Ascending aorta (tissue), 2 donors: Measurements from ENCODE around the gene SLIT3. TPM values are rescaled to one million over a fixed set of nuclear protein-coding genes. Genes with fewer than 3 reads are reported as not detected.
A peak's percentile ranks its signal among the peaks of the same experiment; 100 is the strongest.

Source experiments
- DNase-seq, 2 donors: peaks; one replicate each; pipeline ENCODE4 v3.0.0-alpha.2; 2019; ENCODE audit warnings: low spot score in 2 of 2
- H3K27ac ChIP-seq, 2 donors: fragments of 200-600 bp; sonication (generic); one replicate each; pipeline ENCODE4 v1.5.1; 2016 to 2017; ENCODE audit warnings: mild to moderate bottlenecking in 1 of 2
- H3K27me3 ChIP-seq: fragments of 200-600 bp; sonication (generic); one replicate; pipeline ENCODE4 v1.5.1; 2017
- H3K36me3 ChIP-seq, 2 donors: fragments of 200-600 bp; sonication (generic); one replicate each; pipeline ENCODE4 v1.5.1; 2016
- H3K4me1 ChIP-seq, 2 donors: fragments of 200-600 bp; sonication (generic); one replicate each; pipeline ENCODE4 v1.5.1; 2016 to 2017; ENCODE audit warnings: mild to moderate bottlenecking in 1 of 2
- H3K4me3 ChIP-seq, 2 donors: fragments of 200-600 bp; sonication (generic); one replicate each; pipeline ENCODE4 v1.5.1; 2016 to 2017; ENCODE audit warnings: mild to moderate bottlenecking in 1 of 2
- H3K9me3 ChIP-seq, 2 donors: fragments of 200-600 bp; sonication (generic); one replicate each; pipeline ENCODE4 v1.5.1; 2016
- intact Hi-C: fragments of 100-400 bp; cut with DNase I; formaldehyde crosslinking; loops from one replicate; pipeline ENCODE4 v1.15.1; 2023
- total RNA-seq: library from RNA; depleted of rRNA; stranded (reverse); fragments of >200 nt; gene quantifications from one replicate; pipeline ENCODE4 v1.1.0, GENCODE V29; 2016
- TF ChIP-seq, protein P1 (sequence below), 3 experiments: fragments of 200-600 bp in 2 of 3; fragments of 450-650 bp in 1 of 3; sonication (generic) in 2 of 3; IDR thresholded peaks; one replicate each; pipeline ENCODE4 v1.5.1; 2016 to 2019; ENCODE audit warnings: antibody characterized with exemption in 3 of 3, mild to moderate bottlenecking in 1 of 3, moderate library complexity in 1 of 3

Gene SLIT3
- total RNA-seq, 1 donor from 2014 or later: 128 TPM

DNA sequence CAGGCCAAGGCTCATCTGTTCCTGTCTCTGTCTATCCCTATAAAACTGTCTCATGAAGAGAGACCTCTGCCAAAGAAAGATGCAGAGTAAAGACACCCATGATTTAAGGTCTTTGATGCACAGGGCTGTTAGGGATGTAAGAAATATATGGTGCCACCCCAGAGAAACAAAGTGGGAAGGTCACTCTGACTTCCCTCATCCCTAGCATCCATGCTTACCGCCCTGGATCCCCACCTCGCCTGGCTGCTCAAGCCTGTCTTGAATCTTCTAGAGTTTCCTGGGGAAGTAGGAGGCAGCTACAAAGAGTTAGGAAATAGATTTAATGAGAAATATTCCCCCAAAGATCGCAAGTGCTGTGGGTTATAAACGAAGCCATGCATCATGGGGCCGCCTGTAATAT lies 349.2 kb downstream of the SLIT3 start:
- H3K4me3 ChIP-seq: no peak overlapping the region
- no peak overlapping the region for H3K27ac ChIP-seq
- H3K27me3 ChIP-seq: no peaks in the 10 kb centered on the region
- H3K36me3 ChIP-seq: no peaks in the 10 kb centered on the region
- no peaks in the 10 kb centered on the region for H3K4me1 ChIP-seq
- no peaks in the 10 kb centered on the region for H3K9me3 ChIP-seq
- no peak for DNase-seq
- TF ChIP-seq, protein P1, sequence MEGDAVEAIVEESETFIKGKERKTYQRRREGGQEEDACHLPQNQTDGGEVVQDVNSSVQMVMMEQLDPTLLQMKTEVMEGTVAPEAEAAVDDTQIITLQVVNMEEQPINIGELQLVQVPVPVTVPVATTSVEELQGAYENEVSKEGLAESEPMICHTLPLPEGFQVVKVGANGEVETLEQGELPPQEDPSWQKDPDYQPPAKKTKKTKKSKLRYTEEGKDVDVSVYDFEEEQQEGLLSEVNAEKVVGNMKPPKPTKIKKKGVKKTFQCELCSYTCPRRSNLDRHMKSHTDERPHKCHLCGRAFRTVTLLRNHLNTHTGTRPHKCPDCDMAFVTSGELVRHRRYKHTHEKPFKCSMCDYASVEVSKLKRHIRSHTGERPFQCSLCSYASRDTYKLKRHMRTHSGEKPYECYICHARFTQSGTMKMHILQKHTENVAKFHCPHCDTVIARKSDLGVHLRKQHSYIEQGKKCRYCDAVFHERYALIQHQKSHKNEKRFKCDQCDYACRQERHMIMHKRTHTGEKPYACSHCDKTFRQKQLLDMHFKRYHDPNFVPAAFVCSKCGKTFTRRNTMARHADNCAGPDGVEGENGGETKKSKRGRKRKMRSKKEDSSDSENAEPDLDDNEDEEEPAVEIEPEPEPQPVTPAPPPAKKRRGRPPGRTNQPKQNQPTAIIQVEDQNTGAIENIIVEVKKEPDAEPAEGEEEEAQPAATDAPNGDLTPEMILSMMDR (IDR thresholded peaks at IDR 0.05): no peak
- intact Hi-C loops: no loop called here

DNA sequence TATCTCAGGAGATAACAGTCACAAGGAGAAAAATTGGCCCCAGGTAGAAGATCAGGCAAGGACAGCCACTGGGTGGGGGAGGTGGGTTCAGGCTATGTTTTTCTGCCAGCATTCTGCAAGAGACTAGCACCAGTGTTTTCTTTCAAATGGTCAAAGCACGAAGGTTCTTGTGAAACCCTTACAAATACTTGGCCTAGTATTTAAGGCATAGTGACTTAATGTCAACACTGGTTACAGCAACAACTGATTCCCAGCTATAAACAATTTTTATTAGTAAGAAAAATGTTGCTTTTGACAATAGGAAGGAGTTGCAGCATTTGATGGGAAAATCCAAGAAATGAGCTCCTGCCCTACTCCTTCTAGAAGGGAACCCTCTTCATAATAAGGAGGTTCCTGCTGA lies 349.6 kb downstream of the SLIT3 start:
- intact Hi-C loops: no loop called here

DNA sequence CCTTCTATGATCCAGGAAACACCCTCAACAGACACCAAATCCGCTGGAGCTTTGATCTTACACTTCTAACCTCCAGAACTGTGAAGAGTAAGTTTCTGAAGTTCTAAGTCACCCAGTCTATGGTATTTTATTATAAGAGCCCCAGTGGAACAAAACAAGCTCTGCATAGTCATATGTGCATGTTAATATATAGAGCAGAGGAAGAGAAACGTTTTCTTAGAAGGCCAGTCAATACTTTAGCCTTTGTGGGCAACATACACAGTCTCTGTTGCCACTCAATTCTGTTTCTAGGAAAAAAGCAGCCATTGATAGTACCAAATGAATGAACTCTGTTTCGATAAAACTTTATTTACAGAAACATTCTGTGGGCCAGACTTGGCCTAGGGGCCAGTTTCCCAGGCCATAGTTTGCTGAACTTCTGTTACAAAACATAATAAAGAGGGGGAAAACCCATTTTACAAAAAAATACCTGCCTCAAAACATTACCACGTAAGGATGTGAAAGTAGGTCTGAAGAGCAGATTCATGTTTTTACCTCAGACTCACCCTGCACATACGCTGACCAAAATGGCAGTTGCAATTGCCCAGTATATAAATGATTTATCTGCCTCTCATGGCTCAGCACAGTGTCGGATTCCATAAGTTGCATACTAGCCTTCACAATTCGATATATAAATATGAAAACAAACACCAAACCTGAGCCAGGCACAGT lies 350.5 kb downstream of the SLIT3 start:
- Histone ChIP-seq H3K36me3 (no peaks in the 10 kb centered on the region), H3K9me3 (no peaks in the 10 kb centered on the region), H3K4me1 (no peaks in the 10 kb centered on the region), H3K4me3 (no peak overlapping the region), H3K27me3 (no peaks in the 10 kb centered on the region), H3K27ac (no peak overlapping the region)
- intact Hi-C loops: no loop called here
- no peak for DNase-seq
- TF ChIP-seq, protein P1 (IDR thresholded peaks at IDR 0.05): no peak

More for the DNA sequence above, 349.6 kb downstream of the SLIT3 start:
- no peak overlapping the region for H3K27ac ChIP-seq
- TF ChIP-seq, protein P1 (IDR thresholded peaks at IDR 0.05): no peak
- H3K27me3 ChIP-seq: no peaks in the 10 kb centered on the region
- DNase-seq: no peak
- no peak overlapping the region for H3K4me3 ChIP-seq
- no peaks in the 10 kb centered on the region for H3K36me3 ChIP-seq
- H3K9me3 ChIP-seq: no peaks in the 10 kb centered on the region
- H3K4me1 ChIP-seq: no peaks in the 10 kb centered on the region

DNA sequence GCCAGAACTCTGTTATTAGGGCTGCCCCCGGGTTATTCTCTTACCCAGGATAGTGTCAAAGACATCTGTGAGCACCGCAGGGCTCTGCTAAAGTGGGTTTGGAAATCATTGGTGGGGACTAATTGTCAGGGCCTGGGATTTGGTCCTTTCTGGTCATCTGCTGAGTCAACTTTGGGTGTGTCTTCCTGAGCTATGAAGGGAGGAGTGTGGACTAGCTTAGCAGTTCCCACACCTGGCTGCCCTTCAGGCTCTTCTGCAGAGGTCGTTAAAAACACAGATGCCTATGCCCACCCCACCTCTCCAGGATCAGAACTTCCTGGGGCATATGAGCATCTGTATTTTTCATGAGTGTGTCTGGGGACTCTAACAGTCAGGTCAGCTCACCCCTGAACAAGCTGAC lies 352.2 kb downstream of the SLIT3 start:
- intact Hi-C loops: no loop called here
- H3K4me3 ChIP-seq: no peak overlapping the region
- H3K9me3 ChIP-seq: no peaks in the 10 kb centered on the region
- DNase-seq: no peak
- TF ChIP-seq, protein P1 (IDR thresholded peaks at IDR 0.05): no peak
- no peaks in the 10 kb centered on the region for H3K4me1 ChIP-seq
- H3K36me3 ChIP-seq: no peaks in the 10 kb centered on the region
- H3K27me3 ChIP-seq: no peaks in the 10 kb centered on the region
- H3K27ac ChIP-seq: no peak overlapping the region

DNA sequence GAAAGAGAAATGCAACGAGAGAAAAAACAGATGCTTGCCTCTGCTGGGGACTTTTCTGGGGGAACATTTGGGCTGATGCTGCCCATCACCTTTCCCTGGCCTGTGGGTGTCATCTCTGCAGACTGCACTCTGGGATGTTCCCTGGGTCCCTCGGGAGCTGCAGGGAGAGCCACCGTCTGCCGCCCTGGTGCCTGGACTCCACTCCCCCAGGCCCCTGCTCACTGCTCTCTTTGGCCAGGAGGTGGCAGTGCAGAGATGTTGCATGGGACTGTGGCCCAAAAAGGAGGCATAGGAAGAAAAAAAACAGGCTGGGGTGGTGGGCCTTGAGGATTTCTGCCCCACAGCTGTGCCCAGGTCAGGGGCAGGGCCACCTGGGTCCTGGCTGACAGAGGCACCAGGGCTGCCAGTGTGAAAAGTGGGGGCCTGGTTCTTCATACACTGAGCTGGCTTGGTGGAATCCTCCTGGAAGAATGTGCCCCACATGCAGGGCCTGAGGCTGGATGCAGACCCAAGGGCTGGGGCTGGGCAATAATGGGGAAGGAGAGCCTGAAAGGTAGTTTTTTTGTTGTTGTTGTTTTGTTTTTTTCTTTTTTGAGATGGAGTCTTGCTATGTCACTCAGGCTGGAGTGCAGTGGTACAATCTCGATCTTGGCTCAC lies 353.6 kb downstream of the SLIT3 start:
- DNase-seq: peak in 1 of 2 donors; percentile 64
- H3K9me3 ChIP-seq: no peaks in the 10 kb centered on the region
- no peaks in the 10 kb centered on the region for H3K27me3 ChIP-seq
- H3K27ac ChIP-seq: no peak overlapping the region
- H3K4me1 ChIP-seq: no peaks in the 10 kb centered on the region
- TF ChIP-seq, protein P1 (IDR thresholded peaks at IDR 0.05): peak in 2 of 3 experiments; percentile 37 to 55
- intact Hi-C loops: no loop called here
- H3K4me3 ChIP-seq: no peak overlapping the region
- no peaks in the 10 kb centered on the region for H3K36me3 ChIP-seq
